CD14-positive monocyte (primary cell): Measurements from ENCODE around the gene TBXAS1. TPM values are rescaled to one million over a fixed set of nuclear protein-coding genes. Genes with fewer than 3 reads are reported as not detected.

Experiments
- DNase-seq, 3 donors: peaks; one replicate each; pipeline ENCODE4 v3.0.0-alpha.2; 2011 to 2022
- H2AFZ ChIP-seq: 2 replicates; pipeline ENCODE4 v1.6.0; 2012; ENCODE audit warnings: mild to moderate bottlenecking, low read depth, low read length, inconsistent platforms; ENCODE audit not compliant: insufficient read depth, poor library complexity, severe bottlenecking
- H3K27ac ChIP-seq, 2 donors: 1 replicate in 1 of 2; 2 replicates in 1 of 2; pipeline ENCODE4 v1.5.1; 2012 to 2013; ENCODE audit warnings: low read length in 2 of 2, control low read depth in 1 of 2, inconsistent platforms in 1 of 2, low read depth in 1 of 2, mild to moderate bottlenecking in 1 of 2
- H3K27me3 ChIP-seq, 2 donors: one replicate each; pipeline versions ENCODE4 v1.6.0 to v1.6.1; 2011 to 2013; ENCODE audit warnings: low read length in 2 of 2; ENCODE audit not compliant: control insufficient read depth in 2 of 2, insufficient read depth in 2 of 2
- H3K36me3 ChIP-seq, 2 donors: replicated peaks in 1 of 2; 1 replicate in 1 of 2; 2 replicates in 1 of 2; pipeline versions ENCODE4 v1.5.1 to v1.6.1; 2012 to 2013; ENCODE audit warnings: low read length in 2 of 2, control low read depth in 1 of 2, inconsistent platforms in 1 of 2, mild to moderate bottlenecking in 1 of 2; ENCODE audit not compliant: insufficient read depth in 2 of 2, control insufficient read depth in 1 of 2
- H3K4me1 ChIP-seq, 2 donors: 1 replicate in 1 of 2; 2 replicates in 1 of 2; pipeline versions ENCODE4 v1.5.1 to v1.6.1; 2012 to 2013; ENCODE audit warnings: low read length in 2 of 2, control low read depth in 1 of 2, inconsistent platforms in 1 of 2, mild to moderate bottlenecking in 1 of 2, moderate library complexity in 1 of 2; ENCODE audit not compliant: insufficient read depth in 2 of 2, control insufficient read depth in 1 of 2
- H3K4me2 ChIP-seq: replicated peaks from 2 replicates; pipeline ENCODE3; 2012; ENCODE audit warnings: low read length, moderate library complexity, mild to moderate bottlenecking; ENCODE audit not compliant: poor library complexity, severe bottlenecking; ENCODE audit errors: extremely low read depth
- H3K4me3 ChIP-seq, 3 experiments: fragments of 200-600 bp in 1 of 3; sonication (generic) in 1 of 3; replicated peaks in 1 of 3; 1 replicate in 2 of 3; 2 replicates in 1 of 3; pipeline ENCODE4 v1.5.1; 2011 to 2013; ENCODE audit warnings: low read length in 3 of 3, mild to moderate bottlenecking in 3 of 3, control low read depth in 2 of 3, low read depth in 2 of 3, inconsistent platforms in 1 of 3, moderate library complexity in 1 of 3
- H3K79me2 ChIP-seq: 2 replicates; pipeline ENCODE4 v1.6.0; 2012; ENCODE audit warnings: mild to moderate bottlenecking, control low read depth, inconsistent platforms, low read length, moderate library complexity; ENCODE audit not compliant: insufficient read depth
- H3K9ac ChIP-seq: 2 replicates; pipeline ENCODE4 v1.6.0; 2017; ENCODE audit warnings: low read length, mild to moderate bottlenecking; ENCODE audit not compliant: insufficient read depth, poor library complexity, severe bottlenecking
- H3K9me3 ChIP-seq, 2 donors: replicated peaks in 1 of 2; 1 replicate in 1 of 2; 2 replicates in 1 of 2; pipeline versions ENCODE4 v1.5.1 to v1.6.1; 2012 to 2013; ENCODE audit warnings: low read length in 2 of 2, control low read depth in 1 of 2; ENCODE audit not compliant: control insufficient read depth in 1 of 2, insufficient read depth in 1 of 2
- H4K20me1 ChIP-seq: 2 replicates; pipeline ENCODE4 v1.6.0; 2012; ENCODE audit warnings: mild to moderate bottlenecking, low read length, control low read depth, moderate library complexity; ENCODE audit not compliant: insufficient read depth
- H3K27ac Mint-ChIP-seq, 7 donors: one replicate each; pipeline ENCODE4 v1.8.0; 2020; ENCODE audit warnings: mild to moderate bottlenecking in 7 of 7, mixed read lengths in 7 of 7, moderate library complexity in 6 of 7, inconsistent platforms in 2 of 7
- H3K27me3 Mint-ChIP-seq, 3 donors: one replicate each; pipeline ENCODE4 v1.8.0; 2021 to 2022; ENCODE audit warnings: low read depth in 3 of 3, mild to moderate bottlenecking in 3 of 3, mixed read lengths in 3 of 3, moderate library complexity in 3 of 3, inconsistent platforms in 1 of 3
- H3K36me3 Mint-ChIP-seq, 2 donors: one replicate each; pipeline ENCODE4 v1.8.0; 2020; ENCODE audit warnings: mixed read lengths in 2 of 2, inconsistent platforms in 1 of 2, mild to moderate bottlenecking in 1 of 2
- H3K4me1 Mint-ChIP-seq: one replicate; pipeline ENCODE4 v1.8.0; 2020; ENCODE audit warnings: mild to moderate bottlenecking, mixed read lengths
- H3K4me3 Mint-ChIP-seq, 2 donors: one replicate each; pipeline ENCODE4 v1.8.0; 2020; ENCODE audit warnings: mild to moderate bottlenecking in 2 of 2, mixed read lengths in 2 of 2, moderate library complexity in 1 of 2
- H3K9me3 Mint-ChIP-seq, 7 donors: one replicate each; pipeline ENCODE4 v1.8.0; 2020 to 2022; ENCODE audit warnings: mixed read lengths in 7 of 7, mild to moderate bottlenecking in 6 of 7, moderate library complexity in 6 of 7, inconsistent platforms in 2 of 7
- WGBS: methylation state at CpG from one replicate; pipeline ENCODE4 v1.1.5; 2013; ENCODE audit warnings: missing lambda C conversion rate; ENCODE audit not compliant: insufficient coverage; 5-methylcytosine and 5-hydroxymethylcytosine counted together
- intact Hi-C, 2 donors: fragments of 100-400 bp; cut with micrococcal nuclease; formaldehyde crosslinking; loops; one replicate each; pipeline versions ENCODE4 v1.15.0 to v1.15.1; 2023
- polyA plus RNA-seq, 3 donors: library from polyadenylated mRNA; depleted of rRNA in 1 of 3; unstranded in 2 of 3; stranded (reverse) in 1 of 3; fragments of 300-500 nt in 2 of 3; fragments of >200 nt in 1 of 3; fragmentation: Illumina TruSeq in 2 of 3; gene quantifications; 1 replicate in 2 of 3; 2 replicates in 1 of 3; pipeline ENCODE4 v1.2.3, GENCODE V29; 2012 to 2021
- TF ChIP-seq, protein P1 (sequence below): fragments of 200-600 bp; IDR thresholded peaks from one replicate; pipeline ENCODE4 v1.8.0; 2022; ENCODE audit warnings: antibody characterized with exemption, mild to moderate bottlenecking

Gene TBXAS1
- polyA plus RNA-seq, 3 donors = 289 to 335 (median 298) TPM

DNA sequence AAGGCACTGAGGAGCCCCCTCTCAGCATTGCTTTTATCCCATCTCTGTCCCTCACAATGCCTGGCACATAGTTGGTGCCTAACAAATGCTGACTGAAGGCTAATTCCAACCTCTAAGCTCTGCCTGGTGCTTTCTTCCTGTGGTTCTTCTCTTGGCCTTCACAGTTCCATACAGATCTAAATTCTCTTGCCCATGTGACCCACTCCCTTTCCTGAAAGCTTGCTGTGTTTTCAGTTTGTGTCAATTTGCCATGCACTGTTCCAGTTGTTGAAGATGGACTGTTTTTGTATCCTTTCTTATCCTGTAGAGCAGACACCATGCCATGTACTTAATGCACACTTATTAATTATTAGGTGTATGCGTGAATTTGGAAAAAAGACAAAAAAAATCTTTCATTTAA is 9.2 kb downstream of the TBXAS1 start:
- no CpG with 5 or more reads among the region's 1 CpG for WGBS
- Mint-ChIP-seq H3K4me3 (no peak overlapping the region), H3K27ac (peak overlapping the region in 3 of 7 donors; percentile 5 to 57 (median 9))

DNA sequence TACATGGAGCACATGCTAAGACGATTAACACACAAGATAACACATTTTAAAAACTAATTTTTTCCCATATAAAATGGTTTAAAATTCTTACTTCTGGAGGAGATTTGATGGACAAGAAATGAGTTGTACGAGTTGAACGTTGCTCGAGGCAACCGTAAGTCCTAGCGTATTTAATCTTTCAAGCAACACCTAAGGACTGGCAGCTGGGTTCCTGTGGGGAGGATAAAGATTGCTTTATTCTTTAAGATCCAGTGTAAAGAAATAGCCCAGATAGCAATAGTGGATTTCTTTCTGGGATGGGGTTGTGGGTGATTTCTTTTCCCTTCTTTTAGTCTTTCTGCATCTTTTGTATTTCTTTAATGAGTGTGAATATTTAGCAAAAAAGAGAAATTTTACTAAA is 9.8 kb downstream of the TBXAS1 start:
- H3K9ac ChIP-seq = no peak overlapping the region
- peaks cover 96% of the 10 kb centered on the region for H3K79me2 ChIP-seq
- no peak overlapping the region for H2AFZ ChIP-seq
- Mint-ChIP-seq H3K27me3 (peaks cover 0 to 1% (median 1%) of the 10 kb centered on the region in 3 donors), H3K9me3 (peaks cover 9 to 36% (median 23%) of the 10 kb centered on the region in 7 donors), H3K4me3 (no peak overlapping the region), H3K36me3 (peaks cover 60 to 69% of the 10 kb centered on the region in 2 donors), H3K4me1 (peaks cover 40% of the 10 kb centered on the region), H3K27ac (peak overlapping the region in 1 of 7 donors; percentile 57)
- no peaks in the 10 kb centered on the region for H3K27me3 ChIP-seq
- no peak overlapping the region for H3K4me3 ChIP-seq
- H3K36me3 ChIP-seq = peaks cover 22 to 55% of the 10 kb centered on the region in 2 donors
- no peak overlapping the region for H3K4me2 ChIP-seq
- H3K4me1 ChIP-seq = peaks cover 20 to 26% of the 10 kb centered on the region in 2 donors
- H3K27ac ChIP-seq = no peak overlapping the region
- TF ChIP-seq, protein P1, sequence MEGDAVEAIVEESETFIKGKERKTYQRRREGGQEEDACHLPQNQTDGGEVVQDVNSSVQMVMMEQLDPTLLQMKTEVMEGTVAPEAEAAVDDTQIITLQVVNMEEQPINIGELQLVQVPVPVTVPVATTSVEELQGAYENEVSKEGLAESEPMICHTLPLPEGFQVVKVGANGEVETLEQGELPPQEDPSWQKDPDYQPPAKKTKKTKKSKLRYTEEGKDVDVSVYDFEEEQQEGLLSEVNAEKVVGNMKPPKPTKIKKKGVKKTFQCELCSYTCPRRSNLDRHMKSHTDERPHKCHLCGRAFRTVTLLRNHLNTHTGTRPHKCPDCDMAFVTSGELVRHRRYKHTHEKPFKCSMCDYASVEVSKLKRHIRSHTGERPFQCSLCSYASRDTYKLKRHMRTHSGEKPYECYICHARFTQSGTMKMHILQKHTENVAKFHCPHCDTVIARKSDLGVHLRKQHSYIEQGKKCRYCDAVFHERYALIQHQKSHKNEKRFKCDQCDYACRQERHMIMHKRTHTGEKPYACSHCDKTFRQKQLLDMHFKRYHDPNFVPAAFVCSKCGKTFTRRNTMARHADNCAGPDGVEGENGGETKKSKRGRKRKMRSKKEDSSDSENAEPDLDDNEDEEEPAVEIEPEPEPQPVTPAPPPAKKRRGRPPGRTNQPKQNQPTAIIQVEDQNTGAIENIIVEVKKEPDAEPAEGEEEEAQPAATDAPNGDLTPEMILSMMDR = no peak
- no peak for DNase-seq
- H4K20me1 ChIP-seq = peaks cover 82% of the 10 kb centered on the region
- intact Hi-C loops = no loop called here
- WGBS = no CpG with 5 or more reads among the region's 6 CpGs
- H3K9me3 ChIP-seq = peaks cover 3 to 5% of the 10 kb centered on the region in 2 donors

More for the DNA sequence above, 9.2 kb downstream of the TBXAS1 start:
- H3K9ac ChIP-seq = no peak overlapping the region
- peaks cover 97% of the 10 kb centered on the region for H3K79me2 ChIP-seq
- no peak for DNase-seq
- Mint-ChIP-seq H3K9me3 (peaks cover 15 to 42% (median 29%) of the 10 kb centered on the region in 7 donors), H3K36me3 (peaks cover 59 to 68% of the 10 kb centered on the region in 2 donors), H3K27me3 (peaks cover 0 to 1% (median 1%) of the 10 kb centered on the region in 3 donors), H3K4me1 (peaks cover 36% of the 10 kb centered on the region)
- H4K20me1 ChIP-seq = peaks cover 76% of the 10 kb centered on the region
- no peaks in the 10 kb centered on the region for H3K27me3 ChIP-seq
- TF ChIP-seq, protein P1 = no peak
- peaks cover 18 to 49% of the 10 kb centered on the region in 2 donors for H3K36me3 ChIP-seq
- intact Hi-C loops = no loop called here
- peaks cover 7 to 9% of the 10 kb centered on the region in 2 donors for H3K9me3 ChIP-seq
- peaks cover 20 to 25% of the 10 kb centered on the region in 2 donors for H3K4me1 ChIP-seq
- H3K4me3 ChIP-seq = no peak overlapping the region
- no peak overlapping the region for H3K27ac ChIP-seq
- no peak overlapping the region for H3K4me2 ChIP-seq
- H2AFZ ChIP-seq = no peak overlapping the region
